ENCODE measurements around the gene AKT3.

Gene AKT3

GRCh38 chr1:243487036-243487648 is 362.9 kb downstream of the AKT3 start:
- no peak for DNase-seq (ENCODE audit: low spot score)

GRCh38 chr1:243483952-243484351 is 366.1 kb downstream of the AKT3 start:
- DNase-seq (ENCODE audit: low spot score): no peak

GRCh38 chr1:243483071-243483771 is 366.8 kb downstream of the AKT3 start:
- DNase-seq (ENCODE audit: low spot score): no peak

- peak; percentile 34 for DNase-seq (ENCODE audit: low spot score)
Measured at GRCh38 chr1:243482141-243483022, 367.7 kb downstream of the AKT3 start.

- peak; percentile 2 for DNase-seq (ENCODE audit: low spot score)
Measured at GRCh38 chr1:243481101-243481500, 368.9 kb downstream of the AKT3 start.

GRCh38 chr1:243477731-243478290 is 372.2 kb downstream of the AKT3 start:
- no peak for DNase-seq (ENCODE audit: low spot score)

- peak; percentile 39 for DNase-seq (ENCODE audit: low spot score)
Measured at GRCh38 chr1:243475966-243476365, 374.1 kb downstream of the AKT3 start.

GRCh38 chr1:243474906-243475305 is 375.1 kb downstream of the AKT3 start:
- no peak for DNase-seq (ENCODE audit: low spot score)

- DNase-seq (ENCODE audit: low spot score): peak; percentile 19
Measured at GRCh38 chr1:243474136-243474881, 375.7 kb downstream of the AKT3 start.

- peak; percentile 43 for DNase-seq (ENCODE audit: low spot score)
Measured at GRCh38 chr1:243473227-243474135, 376.6 kb downstream of the AKT3 start.

GRCh38 chr1:243471754-243472745 is 378.0 kb downstream of the AKT3 start:
- peak; percentile 54 for DNase-seq (ENCODE audit: low spot score)

GRCh38 chr1:243471026-243471685 is 378.9 kb downstream of the AKT3 start:
- DNase-seq (ENCODE audit: low spot score): no peak

GRCh38 chr1:243470502-243470901 is 379.5 kb downstream of the AKT3 start:
- no peak for DNase-seq (ENCODE audit: low spot score)

- DNase-seq (ENCODE audit: low spot score): no peak
Measured at GRCh38 chr1:243469497-243469896, 380.5 kb downstream of the AKT3 start.

- no peak for DNase-seq (ENCODE audit: low spot score)
Measured at GRCh38 chr1:243465738-243466137, 384.3 kb downstream of the AKT3 start.

GRCh38 chr1:243465081-243465480 is 385.0 kb downstream of the AKT3 start:
- DNase-seq (ENCODE audit: low spot score): no peak

- DNase-seq (ENCODE audit: low spot score): no peak
Measured at GRCh38 chr1:243462929-243463697, 386.9 kb downstream of the AKT3 start.

- DNase-seq (ENCODE audit: low spot score): no peak
Measured at GRCh38 chr1:243461700-243462099, 388.3 kb downstream of the AKT3 start.
